ENCODE results near the gene CDK10.

- TF ChIP-seq ZNF347 (CRISPR knock-in tag; IDR thresholded peaks at IDR 0.05; ENCODE audit: low read depth) (no peak), GATAD2A (IDR thresholded peaks at IDR 0.05) (peak; percentile 70; the same call in 1 of the 2 replicates), POLR2A (conservative IDR thresholded peaks at IDR 0.05) (peak; percentile 52), EHMT2 (IDR thresholded peaks at IDR 0.05) (no peak)
These were observed 34.5 kb downstream of the CDK10 start, which contains the start of the genes VPS9D1 and ZNF276 for GRCh38 chr16:89720813-89721545.
